ENCODE results near the gene NUTM1. TPM values are rescaled to one million over a fixed set of nuclear protein-coding genes. Genes with fewer than 3 reads are reported as not detected.
A peak's percentile ranks its signal among the peaks of the same experiment; 100 is the strongest.

The NUTM1 gene
- total and polyA plus RNA-seq, 2 of the 13 experiments (the other 11 are each of a cell fraction or from before 2014, with no cell fraction given) = not detected

- TF ChIP-seq HMG20A (CRISPR knock-in tag; IDR thresholded peaks at IDR 0.05; ENCODE audit: borderline replicate concordance) = 0 out of 2 replicates have a peak, but pooled peaks have one; percentile 25
- TF ChIP-seq, protein P1, sequence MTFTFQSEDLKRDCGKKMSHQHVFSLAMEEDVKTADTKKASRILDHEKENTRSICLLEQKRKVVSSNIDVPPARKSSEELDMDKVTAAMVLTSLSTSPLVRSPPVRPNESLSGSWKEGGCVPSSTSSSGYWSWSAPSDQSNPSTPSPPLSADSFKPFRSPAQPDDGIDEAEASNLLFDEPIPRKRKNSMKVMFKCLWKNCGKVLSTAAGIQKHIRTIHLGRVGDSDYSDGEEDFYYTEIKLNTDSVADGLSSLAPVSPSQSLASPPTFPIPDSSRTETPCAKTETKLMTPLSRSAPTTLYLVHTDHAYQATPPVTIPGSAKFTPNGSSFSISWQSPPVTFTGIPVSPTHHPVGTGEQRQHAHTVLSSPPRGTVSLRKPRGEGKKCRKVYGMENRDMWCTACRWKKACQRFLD (CRISPR knock-in tag; IDR thresholded peaks at IDR 0.05; ENCODE audit: borderline replicate concordance) = no peak
- no peak for TF ChIP-seq NCOR1 (IDR thresholded peaks at IDR 0.05; ENCODE audit: borderline replicate concordance, low read length)
- TF ChIP-seq, protein P2, sequence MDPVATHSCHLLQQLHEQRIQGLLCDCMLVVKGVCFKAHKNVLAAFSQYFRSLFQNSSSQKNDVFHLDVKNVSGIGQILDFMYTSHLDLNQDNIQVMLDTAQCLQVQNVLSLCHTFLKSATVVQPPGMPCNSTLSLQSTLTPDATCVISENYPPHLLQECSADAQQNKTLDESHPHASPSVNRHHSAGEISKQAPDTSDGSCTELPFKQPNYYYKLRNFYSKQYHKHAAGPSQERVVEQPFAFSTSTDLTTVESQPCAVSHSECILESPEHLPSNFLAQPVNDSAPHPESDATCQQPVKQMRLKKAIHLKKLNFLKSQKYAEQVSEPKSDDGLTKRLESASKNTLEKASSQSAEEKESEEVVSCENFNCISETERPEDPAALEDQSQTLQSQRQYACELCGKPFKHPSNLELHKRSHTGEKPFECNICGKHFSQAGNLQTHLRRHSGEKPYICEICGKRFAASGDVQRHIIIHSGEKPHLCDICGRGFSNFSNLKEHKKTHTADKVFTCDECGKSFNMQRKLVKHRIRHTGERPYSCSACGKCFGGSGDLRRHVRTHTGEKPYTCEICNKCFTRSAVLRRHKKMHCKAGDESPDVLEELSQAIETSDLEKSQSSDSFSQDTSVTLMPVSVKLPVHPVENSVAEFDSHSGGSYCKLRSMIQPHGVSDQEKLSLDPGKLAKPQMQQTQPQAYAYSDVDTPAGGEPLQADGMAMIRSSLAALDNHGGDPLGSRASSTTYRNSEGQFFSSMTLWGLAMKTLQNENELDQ (CRISPR knock-in tag; IDR thresholded peaks at IDR 0.05; ENCODE audit: borderline replicate concordance) = no peak
- peak; percentile 55; the same call in 1 of the 2 replicates for TF ChIP-seq ZNF782 (CRISPR knock-in tag; IDR thresholded peaks at IDR 0.05; ENCODE audit: borderline replicate concordance)
- TF ChIP-seq, protein P3, sequence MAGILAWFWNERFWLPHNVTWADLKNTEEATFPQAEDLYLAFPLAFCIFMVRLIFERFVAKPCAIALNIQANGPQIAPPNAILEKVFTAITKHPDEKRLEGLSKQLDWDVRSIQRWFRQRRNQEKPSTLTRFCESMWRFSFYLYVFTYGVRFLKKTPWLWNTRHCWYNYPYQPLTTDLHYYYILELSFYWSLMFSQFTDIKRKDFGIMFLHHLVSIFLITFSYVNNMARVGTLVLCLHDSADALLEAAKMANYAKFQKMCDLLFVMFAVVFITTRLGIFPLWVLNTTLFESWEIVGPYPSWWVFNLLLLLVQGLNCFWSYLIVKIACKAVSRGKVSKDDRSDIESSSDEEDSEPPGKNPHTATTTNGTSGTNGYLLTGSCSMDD (CRISPR knock-in tag; IDR thresholded peaks at IDR 0.05) = no peak
- no peak for TF ChIP-seq ZNF550 (CRISPR knock-in tag; IDR thresholded peaks at IDR 0.05; ENCODE audit: borderline replicate concordance)
- TF ChIP-seq, protein P4, sequence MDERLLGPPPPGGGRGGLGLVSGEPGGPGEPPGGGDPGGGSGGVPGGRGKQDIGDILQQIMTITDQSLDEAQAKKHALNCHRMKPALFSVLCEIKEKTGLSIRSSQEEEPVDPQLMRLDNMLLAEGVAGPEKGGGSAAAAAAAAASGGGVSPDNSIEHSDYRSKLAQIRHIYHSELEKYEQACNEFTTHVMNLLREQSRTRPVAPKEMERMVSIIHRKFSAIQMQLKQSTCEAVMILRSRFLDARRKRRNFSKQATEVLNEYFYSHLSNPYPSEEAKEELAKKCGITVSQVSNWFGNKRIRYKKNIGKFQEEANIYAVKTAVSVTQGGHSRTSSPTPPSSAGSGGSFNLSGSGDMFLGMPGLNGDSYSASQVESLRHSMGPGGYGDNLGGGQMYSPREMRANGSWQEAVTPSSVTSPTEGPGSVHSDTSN (CRISPR knock-in tag; IDR thresholded peaks at IDR 0.05) = no peak
- TF ChIP-seq NFE2L1 (CRISPR knock-in tag; IDR thresholded peaks at IDR 0.05; ENCODE audit: borderline replicate concordance) = no peak
- TF ChIP-seq RNF219 (CRISPR knock-in tag; IDR thresholded peaks at IDR 0.05) = no peak
- TF ChIP-seq ZMYM2 (CRISPR knock-in tag; IDR thresholded peaks at IDR 0.05) = no peak
- TF ChIP-seq ZNF841 (CRISPR knock-in tag; IDR thresholded peaks at IDR 0.05; ENCODE audit: borderline replicate concordance) = no peak
- TF ChIP-seq MIER3 (CRISPR knock-in tag; IDR thresholded peaks at IDR 0.05; ENCODE audit: borderline replicate concordance) = no peak; the same call in 1 of the 2 replicates
- TF ChIP-seq ZNF337 (CRISPR knock-in tag; IDR thresholded peaks at IDR 0.05; ENCODE audit: borderline replicate concordance, low read depth) = no peak
- TF ChIP-seq NFKB2 (CRISPR knock-in tag; IDR thresholded peaks at IDR 0.05; ENCODE audit: borderline replicate concordance) = peak; percentile 86; the same call in 1 of the 2 replicates
- TF ChIP-seq TFDP2 (CRISPR knock-in tag; IDR thresholded peaks at IDR 0.05) = no peak; the same call in none of the 2 replicates
Observed at GRCh38 chr15:34367101-34368081, 24.3 kb downstream of the NUTM1 start, which contains the start of gene LPCAT4 (continued).
